ENCODE results near the gene CNOT6.

DNA sequence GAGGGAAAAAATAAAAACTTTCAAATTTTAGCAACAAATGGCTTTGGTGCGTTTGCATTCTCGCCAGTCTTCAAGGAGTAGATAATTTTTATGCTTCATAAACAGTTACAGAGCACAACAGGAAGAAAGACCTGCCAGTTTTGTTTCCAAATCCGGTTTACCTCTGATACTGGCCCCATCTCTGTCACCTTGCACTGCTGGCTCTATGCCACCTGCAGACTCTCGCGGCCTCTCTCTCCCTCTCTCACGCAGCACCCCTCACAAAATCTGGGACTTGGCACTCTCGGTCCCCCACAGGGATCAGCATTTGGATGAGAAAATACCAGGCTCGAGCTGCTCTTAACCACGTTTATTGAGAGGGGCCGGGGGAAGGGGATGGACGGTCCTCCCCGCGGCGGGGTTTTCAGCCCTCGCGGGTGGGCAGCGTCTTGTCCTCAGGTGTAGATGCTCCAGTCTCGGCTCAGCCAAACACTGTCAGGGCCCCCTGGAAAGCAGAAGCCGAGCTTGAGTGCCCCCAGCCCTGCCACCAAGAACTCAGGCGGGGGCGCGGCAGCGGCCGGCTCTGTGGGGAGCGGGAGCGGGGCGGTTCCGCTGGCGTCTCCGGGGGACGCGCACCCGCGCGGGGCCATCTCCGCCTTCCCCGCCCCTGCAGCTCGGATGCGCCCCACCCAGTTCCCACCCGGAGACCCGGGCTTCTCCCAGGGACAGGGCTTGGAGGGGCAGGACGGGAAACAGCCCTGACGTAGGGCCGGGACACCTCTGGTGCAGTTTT is 95.8 kb downstream of the CNOT6 start:
- TF ChIP-seq, protein P1, sequence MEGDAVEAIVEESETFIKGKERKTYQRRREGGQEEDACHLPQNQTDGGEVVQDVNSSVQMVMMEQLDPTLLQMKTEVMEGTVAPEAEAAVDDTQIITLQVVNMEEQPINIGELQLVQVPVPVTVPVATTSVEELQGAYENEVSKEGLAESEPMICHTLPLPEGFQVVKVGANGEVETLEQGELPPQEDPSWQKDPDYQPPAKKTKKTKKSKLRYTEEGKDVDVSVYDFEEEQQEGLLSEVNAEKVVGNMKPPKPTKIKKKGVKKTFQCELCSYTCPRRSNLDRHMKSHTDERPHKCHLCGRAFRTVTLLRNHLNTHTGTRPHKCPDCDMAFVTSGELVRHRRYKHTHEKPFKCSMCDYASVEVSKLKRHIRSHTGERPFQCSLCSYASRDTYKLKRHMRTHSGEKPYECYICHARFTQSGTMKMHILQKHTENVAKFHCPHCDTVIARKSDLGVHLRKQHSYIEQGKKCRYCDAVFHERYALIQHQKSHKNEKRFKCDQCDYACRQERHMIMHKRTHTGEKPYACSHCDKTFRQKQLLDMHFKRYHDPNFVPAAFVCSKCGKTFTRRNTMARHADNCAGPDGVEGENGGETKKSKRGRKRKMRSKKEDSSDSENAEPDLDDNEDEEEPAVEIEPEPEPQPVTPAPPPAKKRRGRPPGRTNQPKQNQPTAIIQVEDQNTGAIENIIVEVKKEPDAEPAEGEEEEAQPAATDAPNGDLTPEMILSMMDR (IDR thresholded peaks at IDR 0.05): no peak
- TF ChIP-seq POLR2A (IDR thresholded peaks at IDR 0.05): no peak

Measured in heart left ventricle (tissue), 13 donors.